Amniotic stem cell (primary cell): ENCODE measurements around the gene BNIP1.
"Not testable (repeated sequence)": the region's sequence is repeated elsewhere in the genome, so short reads cannot be mapped to it uniquely, and the experiment has no call there.

Source experiments
- DNase-seq: peaks from one replicate; lab custom pipeline; 2025; lab: John Stamatoyannopoulos, UW

BNIP1 gene

GRCh38 chr5:173144200-173145176, at the start of gene BNIP1:
Gene BNIP1 (plus strand): TSS chr5:173144531. CDS start chr5:173144546, 15 bp downstream.
- peak; percentile 91 for DNase-seq

- no peak for DNase-seq
Measured at GRCh38 chr5:173098787-173099186, 45.5 kb upstream of the BNIP1 start.

- DNase-seq = no peak
Measured at GRCh38 chr5:173099461-173099860, 44.9 kb upstream of the BNIP1 start.

GRCh38 chr5:173101245-173101644, 43.1 kb upstream of the BNIP1 start:
- no peak for DNase-seq

- no peak for DNase-seq
Measured at GRCh38 chr5:173103411-173103810, 40.9 kb upstream of the BNIP1 start.

GRCh38 chr5:173108914-173109313, 35.4 kb upstream of the BNIP1 start:
- DNase-seq = no peak

- no peak for DNase-seq
Measured at GRCh38 chr5:173114536-173114935, 29.8 kb upstream of the BNIP1 start.

GRCh38 chr5:173119719-173120118, 24.6 kb upstream of the BNIP1 start:
- no peak for DNase-seq

- DNase-seq = no peak
Measured at GRCh38 chr5:173123416-173123815, 20.9 kb upstream of the BNIP1 start.

- DNase-seq = not testable (repeated sequence)
Measured at GRCh38 chr5:173132166-173132565, 12.2 kb upstream of the BNIP1 start.

GRCh38 chr5:173138707-173139106, 5.6 kb upstream of the BNIP1 start:
- DNase-seq = no peak

GRCh38 chr5:173139631-173140030, 4.7 kb upstream of the BNIP1 start:
- no peak for DNase-seq

GRCh38 chr5:173140769-173141168, 3.6 kb upstream of the BNIP1 start:
- DNase-seq = no peak

GRCh38 chr5:173143567-173143966, 764 bp upstream of the BNIP1 start:
- no peak for DNase-seq

GRCh38 chr5:173148354-173148753, 4.0 kb downstream of the BNIP1 start:
- no peak for DNase-seq

GRCh38 chr5:173152547-173152946, 8.2 kb downstream of the BNIP1 start:
- no peak for DNase-seq

- DNase-seq = no peak
Measured at GRCh38 chr5:173153842-173154241, 9.5 kb downstream of the BNIP1 start.

- not testable (repeated sequence) for DNase-seq
Measured at GRCh38 chr5:173154619-173155018, 10.3 kb downstream of the BNIP1 start.

- no peak for DNase-seq
Measured at GRCh38 chr5:173155912-173156311, 11.6 kb downstream of the BNIP1 start.

- no peak for DNase-seq
Measured at GRCh38 chr5:173158366-173158765, 14.0 kb downstream of the BNIP1 start.

GRCh38 chr5:173159256-173159655, 14.9 kb downstream of the BNIP1 start:
- DNase-seq = no peak

GRCh38 chr5:173161148-173161547, 16.8 kb downstream of the BNIP1 start:
- DNase-seq = no peak

GRCh38 chr5:173163219-173163618, 18.9 kb downstream of the BNIP1 start:
- no peak for DNase-seq
